HG02763 (cell line): ENCODE results near the gene DRP2.
"Not testable (repeated sequence)": the region's sequence is repeated elsewhere in the genome, so short reads cannot be mapped to it uniquely, and the experiment has no call there.

Source experiments
- ATAC-seq: cut with Tn5 transposase; IDR thresholded peaks from one replicate; pipeline ENCODE4 v1.9.1; 2021; ENCODE audit warnings: mild to moderate bottlenecking, moderate library complexity; ENCODE audit not compliant: unreplicated experiment

Gene DRP2

DNA sequence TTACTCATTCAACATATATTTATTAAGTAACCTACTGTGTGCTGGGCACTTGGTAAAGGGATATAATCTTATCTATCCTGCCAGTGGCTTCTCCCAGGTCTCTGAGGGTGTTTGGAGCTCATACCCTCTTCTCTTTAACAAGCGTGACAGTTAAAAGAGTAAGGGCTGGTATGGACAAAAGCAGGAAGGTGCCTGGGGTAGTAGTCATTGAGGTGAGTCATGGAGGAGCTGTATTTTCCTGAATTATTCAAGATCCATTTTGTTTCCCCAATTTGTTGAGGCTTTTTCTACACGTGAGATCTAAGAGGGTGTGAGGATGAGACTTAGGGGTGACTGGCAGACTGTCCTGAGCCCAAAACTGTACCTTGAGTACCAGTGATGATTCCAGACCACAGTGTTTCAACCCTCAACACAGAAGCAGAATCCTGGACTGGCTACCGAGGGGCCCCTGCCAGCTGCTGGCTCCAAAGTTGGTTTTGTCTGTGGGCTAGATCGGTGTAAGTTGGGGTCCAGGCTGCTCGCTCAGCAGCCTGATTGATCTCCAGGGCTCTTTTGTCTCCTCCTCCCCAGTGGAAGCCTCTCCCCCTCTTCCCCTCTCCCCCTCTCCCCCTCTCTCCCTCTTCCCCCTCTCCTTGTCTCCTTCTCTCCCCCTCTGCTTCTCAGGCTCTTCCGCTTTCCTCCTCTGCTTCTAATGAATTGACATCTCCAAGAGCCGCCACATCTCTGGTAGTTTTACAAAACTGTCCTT lies at the start of gene DRP2:
DRP2 (plus strand) TSS at position 671 of the 748 bp plus-strand sequence. CDS start 11,862 bp downstream, outside the sequence.
- ATAC-seq: no peak

GRCh38 chrX:101171883-101172400 lies 47.6 kb upstream of the DRP2 start:
- ATAC-seq: no peak

- no peak for ATAC-seq
Observed at GRCh38 chrX:101176439-101176838, 43.1 kb upstream of the DRP2 start.

DNA sequence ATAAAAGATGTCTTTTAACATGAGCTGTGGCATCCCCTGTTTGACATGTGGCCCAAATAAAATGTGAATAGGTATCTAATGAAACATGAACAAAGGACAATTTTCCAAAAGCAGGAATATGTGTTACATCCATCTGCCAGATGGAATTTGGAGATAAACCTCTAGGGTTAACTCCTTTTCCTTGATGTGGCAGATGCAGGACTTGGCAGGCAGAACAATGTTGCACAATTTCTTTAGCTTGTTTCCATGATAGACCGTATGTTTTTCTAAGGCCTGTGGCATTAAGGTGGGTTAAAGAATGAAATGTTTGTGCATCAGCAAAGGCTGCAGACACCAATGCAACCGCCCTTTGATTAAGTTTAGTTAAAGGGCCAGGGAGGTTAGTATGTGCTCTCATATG lies 34.7 kb upstream of the DRP2 start:
- ATAC-seq: not testable (repeated sequence)

DNA sequence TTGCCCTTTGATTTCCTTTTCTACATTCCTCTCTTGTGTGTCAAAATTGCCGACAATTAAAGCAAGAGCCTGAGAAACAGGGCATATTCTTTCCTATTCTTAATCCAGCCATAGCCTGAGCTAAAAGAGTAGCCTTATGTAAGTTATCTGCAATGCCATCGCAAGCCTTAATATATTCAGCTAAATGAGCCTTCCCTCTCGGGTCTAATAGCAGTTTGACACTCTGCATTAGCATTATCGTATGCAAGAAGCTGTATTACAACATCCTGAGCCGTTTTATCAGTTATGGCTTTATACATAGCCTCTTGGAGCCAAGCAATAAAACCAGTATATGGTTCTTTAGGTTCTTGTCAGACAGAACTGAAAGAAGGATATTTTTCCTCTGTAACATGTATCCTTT lies 31.6 kb upstream of the DRP2 start:
- ATAC-seq: not testable (repeated sequence)

- ATAC-seq: no peak
Observed at GRCh38 chrX:101190736-101191135, 28.9 kb upstream of the DRP2 start.

DNA sequence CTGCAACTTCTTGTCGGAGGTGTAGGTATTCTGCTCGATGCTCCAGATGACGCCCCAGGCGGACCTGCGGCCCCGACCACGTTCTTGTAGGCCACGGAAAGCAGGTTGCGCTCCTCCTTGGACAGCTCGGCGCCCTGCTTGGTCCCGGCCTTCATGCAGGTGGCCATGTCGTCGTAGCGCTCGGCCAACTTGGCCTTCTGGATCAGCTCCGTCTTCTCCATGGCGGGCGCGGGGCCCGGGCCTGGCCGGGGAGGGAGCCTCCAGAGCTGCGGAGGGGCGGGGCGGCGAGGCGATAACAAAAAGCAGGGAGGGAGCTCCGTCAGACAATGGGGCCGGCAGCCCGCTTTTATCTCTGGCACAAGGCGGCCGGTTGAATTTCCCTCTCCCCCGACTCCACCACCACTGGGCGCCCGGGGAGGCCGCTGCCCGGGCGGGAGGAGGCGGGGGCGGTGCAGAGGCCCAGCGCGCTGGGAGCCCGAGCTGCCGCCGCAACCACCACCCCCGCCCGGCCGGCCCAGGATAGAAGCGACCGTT lies 28.3 kb upstream of the DRP2 start:
- no peak for ATAC-seq

DNA sequence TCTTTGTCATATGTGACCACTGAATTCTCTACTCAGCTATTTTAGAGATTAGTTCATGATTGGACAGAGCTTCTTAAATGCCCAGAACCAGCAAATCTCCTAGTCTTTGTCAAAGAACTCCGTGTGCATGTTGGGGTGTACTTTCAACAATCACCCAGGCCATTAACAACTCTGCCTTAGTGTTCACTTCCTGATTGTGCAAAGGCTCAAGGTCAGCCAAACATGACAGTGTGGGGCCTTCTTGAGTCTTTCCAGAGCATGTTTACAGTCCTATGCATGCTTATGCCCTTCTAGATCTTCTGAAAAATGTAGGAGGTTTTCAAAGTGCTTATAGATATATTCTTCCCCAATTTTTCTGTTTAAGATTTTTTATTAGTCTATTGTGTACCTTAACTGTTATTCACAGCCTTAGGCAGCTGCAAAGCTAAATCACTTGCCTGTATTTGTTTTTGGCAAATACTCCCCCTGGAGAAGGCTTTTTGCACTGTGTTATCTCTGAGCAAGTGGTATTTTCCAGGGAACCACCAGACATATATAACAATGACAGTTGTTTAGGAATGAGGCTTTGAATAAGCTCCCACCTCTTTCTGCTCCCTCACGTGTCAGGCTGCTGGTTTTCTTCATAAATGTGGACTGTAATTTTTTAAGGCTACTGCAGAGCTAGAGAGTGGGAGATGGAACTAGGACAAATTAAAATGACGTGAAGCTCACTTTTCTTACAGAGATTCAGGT lies 24.0 kb upstream of the DRP2 start:
- no peak for ATAC-seq

GRCh38 chrX:101203761-101204351 lies 15.7 kb upstream of the DRP2 start:
- no peak for ATAC-seq

DNA sequence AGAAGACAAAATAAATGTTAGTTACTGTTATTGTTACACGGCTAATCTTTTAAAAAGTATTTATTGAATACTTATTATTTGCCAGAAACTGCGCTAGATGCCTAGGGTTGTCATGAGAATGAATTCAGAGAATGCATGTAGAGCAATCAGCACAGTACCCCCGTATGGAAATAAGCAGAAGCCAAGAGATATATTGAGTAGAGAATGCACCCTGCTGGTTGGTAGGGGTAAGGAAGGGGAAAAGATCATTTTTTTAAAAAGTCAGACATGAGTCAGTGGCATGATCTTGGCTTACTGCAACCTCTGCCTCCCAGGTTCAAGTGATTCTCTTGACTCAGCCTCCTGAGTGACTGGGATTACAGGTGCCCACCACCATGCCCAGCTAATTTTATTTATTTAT lies 13.1 kb upstream of the DRP2 start:
- peak; percentile 48 for ATAC-seq

GRCh38 chrX:101208152-101208905 lies 11.3 kb upstream of the DRP2 start:
- ATAC-seq: no peak

DNA sequence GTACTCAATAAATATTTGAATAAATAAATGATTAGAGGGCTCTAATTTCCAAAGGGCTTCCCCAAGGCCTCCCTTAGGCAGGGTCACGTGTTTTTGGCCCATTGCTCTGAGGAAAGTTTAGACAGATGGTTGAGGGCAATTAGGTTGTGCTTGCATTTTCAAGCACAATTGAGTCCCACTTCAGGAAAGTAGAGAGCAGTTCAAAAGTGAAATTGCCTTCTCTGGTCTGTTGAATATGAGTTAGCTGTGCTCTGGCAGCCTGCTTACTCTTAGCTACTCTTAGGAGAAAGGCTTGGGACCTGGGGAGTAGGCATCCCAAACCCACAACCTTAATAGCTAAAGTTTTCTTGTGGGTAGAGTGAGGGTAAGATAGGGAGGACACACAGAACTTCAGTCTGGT lies 9.0 kb upstream of the DRP2 start:
- ATAC-seq: no peak

- ATAC-seq: no peak
Observed at GRCh38 chrX:101217689-101218088, 1.9 kb upstream of the DRP2 start.

GRCh38 chrX:101219864-101220346 lies 319 bp downstream of the DRP2 start:
- no peak for ATAC-seq

GRCh38 chrX:101220662-101221260 lies 1.2 kb downstream of the DRP2 start:
- no peak for ATAC-seq

GRCh38 chrX:101223226-101223625 lies 3.6 kb downstream of the DRP2 start:
- ATAC-seq: no peak

DNA sequence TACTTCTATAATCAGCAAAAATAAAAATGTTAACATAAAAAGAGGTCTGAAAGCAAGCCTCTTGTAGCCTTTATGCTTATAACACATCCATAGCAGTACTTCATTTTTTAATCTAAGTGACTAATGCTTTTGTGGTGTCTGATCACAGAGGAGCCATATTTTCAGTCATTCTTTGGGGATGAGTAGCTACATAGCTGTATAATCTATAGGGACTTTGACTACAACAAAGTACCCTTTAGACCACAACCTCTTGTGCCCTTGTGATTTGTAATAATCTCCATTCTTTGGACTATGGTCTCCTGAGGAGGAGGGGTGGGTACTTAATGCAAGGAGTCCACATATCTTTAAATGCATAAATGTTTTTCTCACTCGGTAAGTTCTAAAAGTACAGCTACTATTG lies 9.6 kb downstream of the DRP2 start:
- ATAC-seq: no peak

GRCh38 chrX:101230636-101231035 lies 11.1 kb downstream of the DRP2 start:
- no peak for ATAC-seq

DNA sequence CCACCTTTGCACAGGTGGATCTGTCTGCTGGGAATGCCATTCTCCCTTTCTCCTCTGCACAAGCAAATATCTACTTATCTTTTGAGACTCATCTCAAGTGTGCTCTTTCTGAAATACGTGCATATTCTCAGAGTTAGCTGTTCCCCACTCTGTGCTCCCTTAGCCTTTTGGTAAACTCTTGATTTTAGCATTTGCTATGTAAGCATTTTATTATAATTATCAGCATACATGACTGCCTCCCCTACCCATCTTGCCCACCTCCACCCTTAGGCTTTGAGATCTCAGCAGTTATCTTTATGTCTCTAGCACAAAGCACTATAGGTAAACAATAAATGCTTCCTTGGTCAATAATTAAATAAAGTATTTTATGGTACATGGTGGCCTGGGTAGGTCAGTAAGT lies 11.5 kb downstream of the DRP2 start:
- no peak for ATAC-seq

GRCh38 chrX:101232316-101232715 lies 12.7 kb downstream of the DRP2 start:
- no peak for ATAC-seq
